GM10248 (cell line): Measurements from ENCODE around the gene VASN.

Experiments used
- CTCF ChIA-PET: fragments of 300-600 bp; sonication (Branson Sonifier 250); formaldehyde crosslinking; extraction: SDS; loops from one replicate; lab custom pipeline; 2021; ENCODE audit warnings: antibody characterized with exemption; lab: Yijun Ruan, JAX
- POLR2A ChIA-PET: fragments of 350-650 bp; sonication (Branson Sonifier 250); formaldehyde crosslinking; extraction: SDS; loops from one replicate; lab custom pipeline; 2020; ENCODE audit warnings: antibody characterized with exemption; lab: Yijun Ruan, JAX
- DNase-seq: peaks from one replicate; pipeline ENCODE4 v3.0.0; 2012; ENCODE audit errors: extremely low spot score
- TF ChIP-seq, protein P1 (sequence below): IDR thresholded peaks from 2 replicates; pipeline ENCODE4 v1.5.1; 2012; ENCODE audit warnings: mild to moderate bottlenecking, low read depth; ENCODE audit errors: extremely low read depth, missing control alignments, control extremely low read depth

Gene VASN

DNA sequence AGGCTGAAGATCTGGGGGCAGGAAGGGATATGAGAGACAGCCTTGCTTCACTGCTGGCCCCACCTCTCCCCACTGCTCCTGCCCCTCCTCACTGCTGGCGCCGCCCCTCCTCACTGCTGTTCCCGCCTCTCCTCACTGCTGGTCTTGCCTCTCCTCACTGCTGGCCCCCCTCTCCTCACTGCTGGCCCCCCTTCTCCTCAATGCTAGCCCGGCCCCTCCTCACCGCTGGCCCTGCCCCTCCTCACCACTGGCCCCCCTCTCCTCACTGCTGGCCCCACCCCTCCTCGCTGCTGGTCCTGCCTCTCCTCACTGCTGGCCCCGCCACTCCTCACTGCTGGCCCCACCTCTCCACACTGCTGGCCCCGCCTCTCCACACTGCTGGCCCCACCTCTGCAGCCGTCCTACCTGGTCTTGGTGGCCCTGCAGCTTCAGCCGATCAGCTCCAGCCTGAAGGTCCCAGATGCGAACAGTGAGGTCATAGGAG is 11.1 kb upstream of the VASN start:
- POLR2A ChIA-PET = no interaction called here
- CTCF ChIA-PET = interaction anchor here (1.2 to 5.2 kb wide), 3 partner anchors 10 to 42 kb away, joined by 5 to 64 read pairs (median 8); partner anchors contain the start of gene PAM16
- TF ChIP-seq, protein P1, sequence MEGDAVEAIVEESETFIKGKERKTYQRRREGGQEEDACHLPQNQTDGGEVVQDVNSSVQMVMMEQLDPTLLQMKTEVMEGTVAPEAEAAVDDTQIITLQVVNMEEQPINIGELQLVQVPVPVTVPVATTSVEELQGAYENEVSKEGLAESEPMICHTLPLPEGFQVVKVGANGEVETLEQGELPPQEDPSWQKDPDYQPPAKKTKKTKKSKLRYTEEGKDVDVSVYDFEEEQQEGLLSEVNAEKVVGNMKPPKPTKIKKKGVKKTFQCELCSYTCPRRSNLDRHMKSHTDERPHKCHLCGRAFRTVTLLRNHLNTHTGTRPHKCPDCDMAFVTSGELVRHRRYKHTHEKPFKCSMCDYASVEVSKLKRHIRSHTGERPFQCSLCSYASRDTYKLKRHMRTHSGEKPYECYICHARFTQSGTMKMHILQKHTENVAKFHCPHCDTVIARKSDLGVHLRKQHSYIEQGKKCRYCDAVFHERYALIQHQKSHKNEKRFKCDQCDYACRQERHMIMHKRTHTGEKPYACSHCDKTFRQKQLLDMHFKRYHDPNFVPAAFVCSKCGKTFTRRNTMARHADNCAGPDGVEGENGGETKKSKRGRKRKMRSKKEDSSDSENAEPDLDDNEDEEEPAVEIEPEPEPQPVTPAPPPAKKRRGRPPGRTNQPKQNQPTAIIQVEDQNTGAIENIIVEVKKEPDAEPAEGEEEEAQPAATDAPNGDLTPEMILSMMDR = no peak

GRCh38 chr16:4361033-4361943 is 10.4 kb upstream of the VASN start:
- POLR2A ChIA-PET = no interaction called here
- TF ChIP-seq, protein P1 = no peak
- DNase-seq = no peak

More for the DNA sequence above, 11.1 kb upstream of the VASN start:
- no peak for DNase-seq

DNA sequence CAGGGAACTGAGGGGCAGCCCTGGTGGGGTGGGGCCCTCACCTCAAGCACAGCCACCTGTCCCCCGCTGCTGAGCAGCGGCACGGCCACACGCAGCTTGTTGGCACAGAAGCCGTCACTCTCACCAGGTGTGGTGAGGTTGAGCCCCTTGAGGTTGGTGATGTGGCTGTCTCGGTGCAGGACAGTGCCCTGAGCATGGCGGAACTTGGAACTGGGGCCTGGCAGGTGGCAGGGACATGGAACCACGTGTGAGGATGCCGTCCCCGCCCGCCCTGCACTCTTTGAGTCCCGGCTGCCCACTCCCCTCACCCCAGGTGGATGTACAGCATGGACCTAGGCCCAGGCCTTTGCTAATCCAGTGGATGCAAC is 9.7 kb upstream of the VASN start:
- TF ChIP-seq, protein P1 = no peak
- POLR2A ChIA-PET = no interaction called here
- CTCF ChIA-PET = interaction anchor here (5.2 kb wide), 1 partner anchor 41 kb away, joined by 64 read pairs; no protein-coding TSS in a partner anchor

More at GRCh38 chr16:4361033-4361943, 10.4 kb upstream of the VASN start:
- CTCF ChIA-PET = interaction anchor here (1.2 to 5.2 kb wide), 3 partner anchors 10 to 42 kb away, joined by 5 to 64 read pairs (median 8); partner anchors contain the start of gene PAM16

DNA sequence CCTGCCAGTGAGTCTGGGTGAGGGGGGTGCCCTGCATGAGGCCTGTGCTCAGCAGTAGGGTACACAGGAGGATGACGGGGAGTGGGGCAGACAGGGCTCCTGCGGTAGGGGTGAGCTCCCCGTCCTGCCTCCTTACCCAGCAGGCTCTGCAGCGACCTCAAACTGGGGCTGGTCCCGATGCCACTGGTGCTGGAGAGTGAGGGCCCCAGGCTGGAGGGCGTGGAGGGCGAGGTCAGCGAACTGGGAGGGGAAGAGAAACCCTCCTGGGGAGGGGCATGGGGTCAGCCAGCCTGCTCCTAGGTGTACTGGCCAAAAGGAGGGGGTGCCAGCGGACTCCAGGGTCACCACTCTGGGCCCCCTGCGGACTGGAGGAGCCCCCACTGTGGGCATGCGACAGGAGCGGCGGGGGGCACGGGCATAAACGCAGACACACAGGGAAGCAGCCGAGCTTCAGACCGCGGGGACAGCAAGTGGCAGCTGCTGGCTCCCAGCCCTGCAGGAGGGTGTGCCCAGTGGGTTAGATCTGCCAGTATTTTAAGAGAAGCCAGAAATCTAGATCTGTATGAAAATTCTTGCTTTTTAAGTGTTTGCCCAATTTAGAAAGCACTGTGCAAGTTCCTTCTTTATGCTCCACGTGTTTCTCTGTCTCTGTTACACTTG is 9.0 kb upstream of the VASN start:
- CTCF ChIA-PET = interaction anchor here (1.1 to 5.2 kb wide), 2 partner anchors 9 to 40 kb away, joined by 3 to 64 read pairs; no protein-coding TSS in a partner anchor
- TF ChIP-seq, protein P1 = no peak
- POLR2A ChIA-PET = no interaction called here

More for the DNA sequence above, 9.7 kb upstream of the VASN start:
- no peak for DNase-seq

DNA sequence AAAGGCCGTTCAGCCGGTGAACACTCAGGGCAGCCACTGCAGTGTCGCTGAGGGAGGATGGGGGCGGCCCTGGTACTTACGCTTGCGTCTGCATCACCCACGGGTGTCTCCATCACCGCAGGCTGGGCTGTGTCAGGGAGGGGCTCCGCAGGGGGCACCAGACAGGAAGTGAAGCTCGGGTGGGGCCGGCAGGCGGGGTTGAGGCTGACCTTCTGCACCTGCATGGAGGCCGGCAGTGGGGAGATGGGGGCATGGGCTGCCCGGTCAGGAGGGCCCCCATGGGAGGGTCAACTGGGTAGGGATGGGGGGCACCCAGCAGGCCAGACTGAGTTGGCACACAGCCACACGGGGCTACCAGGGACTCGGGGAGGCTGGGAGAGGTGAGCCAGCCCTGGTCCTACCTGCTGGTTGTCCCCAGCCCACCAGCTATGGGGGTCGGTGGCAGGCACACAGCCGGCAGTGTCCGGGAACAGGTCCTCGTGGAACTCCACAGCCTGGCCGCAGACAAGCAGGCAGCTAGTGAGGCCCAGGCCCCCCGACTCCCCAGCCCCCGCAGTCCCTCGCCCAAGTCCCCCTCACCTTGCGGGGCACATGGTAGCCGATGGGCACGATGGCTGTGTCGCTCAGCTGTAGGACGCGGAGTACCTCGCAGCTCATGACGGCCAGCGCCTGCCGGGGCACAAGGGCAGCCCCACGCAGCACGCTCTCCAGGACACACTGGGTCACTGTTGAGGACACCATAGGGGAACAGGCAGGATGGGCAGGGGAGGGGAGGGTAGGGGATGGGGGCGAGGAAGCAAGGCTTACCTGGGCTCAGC is 7.2 kb upstream of the VASN start:
- TF ChIP-seq, protein P1 = no peak
- DNase-seq = no peak
- ChIA-PET CTCF (interaction anchor here (1.0 to 3.1 kb wide), 4 partner anchors 14 to 55 kb away, joined by 3 to 21 read pairs (median 3); no protein-coding TSS in a partner anchor), POLR2A (interaction anchor here (0.6 kb wide), 1 partner anchor 734 kb away, joined by 3 read pairs; the partner anchor contains the start of gene EEF2KMT)

More for the DNA sequence above, 9.0 kb upstream of the VASN start:
- no peak for DNase-seq
